ENCODE results near the gene GUCY1B1. TPM values are rescaled to one million over a fixed set of nuclear protein-coding genes. Genes with fewer than 3 reads are reported as not detected.

Gene GUCY1B1
- total and polyA plus RNA-seq, 8 donors = 3.9 to 18.1 (median 5.4) TPM

- H3K27me3 ChIP-seq = no peaks in the 10 kb centered on the region
- no peaks in the 10 kb centered on the region for H3K9me3 ChIP-seq
- TF ChIP-seq CTCF (IDR thresholded peaks at IDR 0.05) = no peak
- no peak overlapping the region for H3K27ac ChIP-seq
- H3K36me3 ChIP-seq = no peaks in the 10 kb centered on the region
- ATAC-seq (no peak), FAIRE-seq (no peak), DNase-seq (no peak)
- WGBS, 2 donors = 29 to 39% methylated on average over 2 of the region's 2 CpGs
- no peak overlapping the region for H3K4me3 ChIP-seq
- no peaks in the 10 kb centered on the region for H3K4me1 ChIP-seq
- intact Hi-C loops (cut with DNase I) = no loop called here
Measured at GRCh38 chr4:155855897-155856296, 97.1 kb downstream of the GUCY1B1 start.

Other genes with a start within 250 kb of the GUCY1B1 start
- gene GUCY1A1, start 92.2 kb upstream of the GUCY1B1 start, total RNA-seq = 10 to 100 TPM in 5 of 6 donors, 1 to 10 TPM in 1; 9.6 to 26.4 (median 13.1) TPM
- gene GUCY1A1, start 92.2 kb upstream of the GUCY1B1 start, polyA plus RNA-seq = 1 to 10 TPM; 4.2 to 8.1 TPM
- gene ASIC5, start 107.3 kb downstream of the GUCY1B1 start, total RNA-seq = not detected
- gene ASIC5, start 107.3 kb downstream of the GUCY1B1 start, polyA plus RNA-seq = not detected
- gene TDO2, start 144.7 kb downstream of the GUCY1B1 start, total RNA-seq = 1 to 10 TPM in 1 of 6 donors, under 1 TPM in 2, not detected in 3; 0.40 to 1.4 (median 0.57) TPM
- under 1 TPM in 1 of 2 donors, not detected in 1; 0.35 TPM for gene TDO2, start 144.7 kb downstream of the GUCY1B1 start, polyA plus RNA-seq
- gene CTSO, start 194.8 kb downstream of the GUCY1B1 start, total RNA-seq = 10 to 100 TPM in 3 of 6 donors, 1 to 10 TPM in 3; 5.8 to 15.3 (median 8.5) TPM
- gene CTSO, start 194.8 kb downstream of the GUCY1B1 start, polyA plus RNA-seq = 10 to 100 TPM in 1 of 2 donors, 1 to 10 TPM in 1; 3.3 to 16.1 TPM

All from pancreas (tissue), 10 donors.